ENCODE results near the gene SPRR3.

GRCh38 chr1:152993186-152993585, 8.4 kb upstream of the SPRR3 start:
- no peak for TF ChIP-seq CTCF (IDR thresholded peaks at IDR 0.05; ENCODE audit: low read length)
- no peak for TF ChIP-seq EZH2 (IDR thresholded peaks at IDR 0.05; ENCODE audit: borderline replicate concordance, low read length)

All from OCI-LY1 (cell line).